MM.1S (cell line): Measurements from ENCODE around the gene ZNF581.

Experiments
- DNase-seq: peaks from one replicate; pipeline ENCODE4 v3.0.0-alpha.2; 2015
- H2AFZ ChIP-seq: fragments of 300-600 bp; sonication (generic); 2 replicates; pipeline ENCODE4 v1.6.0; 2016; ENCODE audit warnings: antibody characterized with exemption, low read length
- H3F3A ChIP-seq: fragments of 300-600 bp; sonication (generic); 2 replicates; pipeline ENCODE4 v1.6.1; 2016; ENCODE audit warnings: mild to moderate bottlenecking, antibody characterized with exemption, low read length, moderate library complexity, mixed read lengths; ENCODE audit not compliant: insufficient read depth
- H3K27ac ChIP-seq: fragments of 300-600 bp; sonication (generic); 2 replicates; pipeline ENCODE4 v1.5.1; 2016; ENCODE audit warnings: mild to moderate bottlenecking, low read length
- H3K27me3 ChIP-seq: fragments of 300-600 bp; sonication (generic); replicated peaks from 2 replicates; pipeline ENCODE4 v1.6.0; 2016; ENCODE audit warnings: low read length; ENCODE audit not compliant: insufficient read depth
- H3K36me3 ChIP-seq: fragments of 300-600 bp; sonication (generic); replicated peaks from 2 replicates; pipeline ENCODE4 v1.6.1; 2016; ENCODE audit warnings: mild to moderate bottlenecking, low read length, mixed read lengths; ENCODE audit not compliant: insufficient read depth
- H3K4me1 ChIP-seq: fragments of 300-600 bp; sonication (generic); 2 replicates; pipeline ENCODE4 v1.6.1; 2016; ENCODE audit warnings: low read length, mixed read lengths
- H3K4me2 ChIP-seq: fragments of 300-600 bp; sonication (generic); 2 replicates; pipeline ENCODE4 v1.6.0; 2016; ENCODE audit warnings: low read depth, low read length
- H3K4me3 ChIP-seq: fragments of 300-600 bp; sonication (generic); 2 replicates; pipeline ENCODE4 v1.5.1; 2016; ENCODE audit warnings: low read length, mixed read lengths
- H3K79me2 ChIP-seq: fragments of 300-600 bp; sonication (generic); 2 replicates; pipeline ENCODE4 v1.6.1; 2016; ENCODE audit warnings: mixed run types, low read length, mixed read lengths
- H3K9ac ChIP-seq: fragments of 300-600 bp; sonication (generic); 2 replicates; pipeline ENCODE4 v1.6.1; 2016; ENCODE audit warnings: low read length, mixed read lengths
- H3K9me2 ChIP-seq: fragments of 300-600 bp; sonication (generic); replicated peaks from 2 replicates; pipeline ENCODE4 v1.6.1; 2016; ENCODE audit warnings: mild to moderate bottlenecking, low read length, mixed read lengths; ENCODE audit not compliant: insufficient read depth
- H3K9me3 ChIP-seq: fragments of 300-600 bp; sonication (generic); replicated peaks from 2 replicates; pipeline ENCODE4 v1.6.1; 2016; ENCODE audit warnings: mild to moderate bottlenecking, low read length, mixed read lengths; ENCODE audit not compliant: insufficient read depth
- H4K20me1 ChIP-seq: fragments of 300-600 bp; sonication (generic); 2 replicates; pipeline ENCODE4 v1.6.1; 2016; ENCODE audit warnings: mild to moderate bottlenecking, low read length, moderate library complexity, mixed read lengths; ENCODE audit not compliant: insufficient read depth
- CTCF ChIP-seq: fragments of 300-600 bp; sonication (generic); IDR thresholded peaks from 2 replicates; pipeline ENCODE4 v1.5.1; 2016; ENCODE audit warnings: antibody characterized with exemption, low read length, mixed read lengths
- EZH2 ChIP-seq: fragments of 300-600 bp; sonication (generic); optimal IDR thresholded peaks from 2 replicates; pipeline ENCODE3; 2017; ENCODE audit warnings: low read depth, mild to moderate bottlenecking, antibody characterized with exemption, low read length, mixed read lengths
- EZH2phosphoT487 ChIP-seq: fragments of 300-600 bp; sonication (generic); IDR thresholded peaks from 2 replicates; pipeline ENCODE4 v1.6.1; 2018; ENCODE audit warnings: antibody characterized with exemption, low read length

The ZNF581 gene

GRCh38 chr19:55611300-55611982 lies 32.0 kb upstream of the ZNF581 start:
- Histone ChIP-seq H3K4me1 (peaks cover 5% of the 10 kb centered on the region), H3K9me3 (no peaks in the 10 kb centered on the region), H3K4me2 (no peak overlapping the region), H2AFZ (no peak overlapping the region), H3K9me2 (no peaks in the 10 kb centered on the region), H3F3A (no peaks in the 10 kb centered on the region), H3K36me3 (no peaks in the 10 kb centered on the region), H3K9ac (no peak overlapping the region), H3K4me3 (no peak overlapping the region), H3K27me3 (no peaks in the 10 kb centered on the region), H3K79me2 (peaks cover 44% of the 10 kb centered on the region), H3K27ac (no peak overlapping the region), H4K20me1 (no peaks in the 10 kb centered on the region)
- no peak for DNase-seq
- TF ChIP-seq EZH2phosphoT487, result no peak
- no peak for TF ChIP-seq EZH2
- TF ChIP-seq CTCF, result no peak

- H2AFZ ChIP-seq, result no peak overlapping the region
- DNase-seq, result no peak
- H3K9me3 ChIP-seq, result no peaks in the 10 kb centered on the region
- H3K4me3 ChIP-seq, result no peak overlapping the region
- no peaks in the 10 kb centered on the region for H3K27me3 ChIP-seq
- H3F3A ChIP-seq, result no peaks in the 10 kb centered on the region
- peaks cover 37% of the 10 kb centered on the region for H3K79me2 ChIP-seq
- H3K27ac ChIP-seq, result no peak overlapping the region
- no peaks in the 10 kb centered on the region for H3K9me2 ChIP-seq
- H3K4me2 ChIP-seq, result no peak overlapping the region
- no peaks in the 10 kb centered on the region for H3K36me3 ChIP-seq
- TF ChIP-seq CTCF (no peak), EZH2 (no peak), EZH2phosphoT487 (no peak)
- no peak overlapping the region for H3K9ac ChIP-seq
- no peaks in the 10 kb centered on the region for H3K4me1 ChIP-seq
- no peaks in the 10 kb centered on the region for H4K20me1 ChIP-seq
Measured at GRCh38 chr19:55611983-55612645, 31.3 kb upstream of the ZNF581 start.

- no peaks in the 10 kb centered on the region for H3K27me3 ChIP-seq
- no peaks in the 10 kb centered on the region for H3K36me3 ChIP-seq
- H4K20me1 ChIP-seq, result no peaks in the 10 kb centered on the region
Measured at GRCh38 chr19:55613396-55613795, 30.1 kb upstream of the ZNF581 start.

More at GRCh38 chr19:55613396-55613795, 30.1 kb upstream of the ZNF581 start:
- Histone ChIP-seq H3K4me2 (no peak overlapping the region), H3K4me1 (no peaks in the 10 kb centered on the region), H3K79me2 (peaks cover 30% of the 10 kb centered on the region), H3K4me3 (no peak overlapping the region), H3K9ac (no peak overlapping the region), H3K9me2 (no peaks in the 10 kb centered on the region), H3K27ac (no peak overlapping the region), H3F3A (no peaks in the 10 kb centered on the region), H3K9me3 (no peaks in the 10 kb centered on the region), H2AFZ (no peak overlapping the region)
- DNase-seq, result no peak
- no peak for TF ChIP-seq EZH2phosphoT487
- no peak for TF ChIP-seq EZH2
- no peak for TF ChIP-seq CTCF
